OCI-LY3 (cell line): Measurements from ENCODE around the gene ZBTB45.

Experiments used
- H2AFZ ChIP-seq: fragments of 200-600, 300-600 bp; shearing (Covaris generic); 2 replicates; pipeline ENCODE4 v1.6.0; 2014; ENCODE audit warnings: antibody characterized with exemption, low read depth, low read length
- H3K27ac ChIP-seq: fragments of 200-600, 300-600 bp; sonication (generic); 2 replicates; pipeline ENCODE4 v1.5.1; 2014; ENCODE audit warnings: mild to moderate bottlenecking, low read length, moderate library complexity, mixed read lengths
- H3K27me3 ChIP-seq: fragments of 200-600, 300-600 bp; sonication (generic); 2 replicates; pipeline ENCODE4 v1.6.1; 2014; ENCODE audit warnings: low read depth, low read length, mixed read lengths
- H3K36me3 ChIP-seq: fragments of 200-600, 300-600 bp; sonication (generic); replicated peaks from 2 replicates; pipeline ENCODE3; 2014; ENCODE audit warnings: low read depth, low read length, mixed read lengths
- H3K4me1 ChIP-seq: fragments of 300-600, 200-600 bp; sonication (generic); 2 replicates; pipeline ENCODE4 v1.6.1; 2014; ENCODE audit warnings: low read length, mixed read lengths
- H3K4me2 ChIP-seq: fragments of 200-600, 300-600 bp; sonication (generic); 2 replicates; pipeline ENCODE4 v1.6.1; 2014; ENCODE audit warnings: low read length, mixed read lengths
- H3K4me3 ChIP-seq: fragments of 300-600, 200-600 bp; sonication (generic); 2 replicates; pipeline ENCODE4 v1.5.1; 2014; ENCODE audit warnings: antibody characterized with exemption, mild to moderate bottlenecking, low read length, moderate library complexity
- H3K79me2 ChIP-seq: fragments of 300-600, 200-600 bp; shearing (Covaris generic); 2 replicates; pipeline ENCODE4 v1.6.1; 2014; ENCODE audit warnings: mild to moderate bottlenecking, low read length, mixed read lengths
- H3K9ac ChIP-seq: fragments of 300-600, 200-600 bp; shearing (Covaris generic); 2 replicates; pipeline ENCODE4 v1.6.0; 2014; ENCODE audit warnings: mild to moderate bottlenecking, low read length, moderate library complexity
- H3K9me3 ChIP-seq: fragments of 200-600, 300-600 bp; shearing (Covaris generic); 2 replicates; pipeline ENCODE4 v1.6.1; 2014; ENCODE audit warnings: low read length, mixed read lengths; ENCODE audit not compliant: insufficient read depth
- H4K20me1 ChIP-seq: fragments of 200-600, 300-600 bp; sonication (generic); 2 replicates; pipeline ENCODE4 v1.6.1; 2016; ENCODE audit warnings: low read length, mixed read lengths; ENCODE audit not compliant: insufficient read depth
- CTCF ChIP-seq: fragments of 200-600, 300-600 bp; sonication (generic); IDR thresholded peaks from 2 replicates; pipeline ENCODE4 v1.5.1; 2014; ENCODE audit warnings: antibody characterized with exemption, low read length, low read depth
- EZH2phosphoT487 ChIP-seq: fragments of 200-600 bp; shearing (Covaris generic); IDR thresholded peaks from 2 replicates; pipeline ENCODE4 v1.6.1; 2018; ENCODE audit warnings: antibody characterized with exemption, mixed run types, low read depth

The ZBTB45 gene

GRCh38 chr19:58550362-58551122 lies 30.9 kb upstream of the ZBTB45 start:
- H3K4me2 ChIP-seq = no peak overlapping the region
- peaks cover 27% of the 10 kb centered on the region for H3K4me1 ChIP-seq
- no peak overlapping the region for H3K4me3 ChIP-seq
- peaks cover 73% of the 10 kb centered on the region for H3K79me2 ChIP-seq
- H3K36me3 ChIP-seq = peaks cover 80% of the 10 kb centered on the region
- H3K27me3 ChIP-seq = no peaks in the 10 kb centered on the region
- no peak overlapping the region for H3K27ac ChIP-seq
- TF ChIP-seq EZH2phosphoT487 (no peak), CTCF (no peak)
- peaks cover 50% of the 10 kb centered on the region for H4K20me1 ChIP-seq
- no peak overlapping the region for H3K9ac ChIP-seq
- no peaks in the 10 kb centered on the region for H3K9me3 ChIP-seq
- H2AFZ ChIP-seq = no peak overlapping the region

- Histone ChIP-seq H2AFZ (no peak overlapping the region), H3K4me2 (no peak overlapping the region), H3K9me3 (no peaks in the 10 kb centered on the region), H3K27me3 (no peaks in the 10 kb centered on the region), H3K9ac (no peak overlapping the region), H3K36me3 (peaks cover 88% of the 10 kb centered on the region), H3K27ac (no peak overlapping the region), H4K20me1 (peaks cover 57% of the 10 kb centered on the region), H3K4me1 (peaks cover 25% of the 10 kb centered on the region), H3K79me2 (peaks cover 77% of the 10 kb centered on the region), H3K4me3 (no peak overlapping the region)
- TF ChIP-seq EZH2phosphoT487 = no peak
- no peak for TF ChIP-seq CTCF
Measured at GRCh38 chr19:58549664-58550361, 30.2 kb upstream of the ZBTB45 start.

- H3K27me3 ChIP-seq = no peaks in the 10 kb centered on the region
- TF ChIP-seq EZH2phosphoT487 (no peak), CTCF (no peak)
- H3K4me1 ChIP-seq = peaks cover 22% of the 10 kb centered on the region
- H3K9ac ChIP-seq = no peak overlapping the region
- H2AFZ ChIP-seq = no peak overlapping the region
- H3K27ac ChIP-seq = no peak overlapping the region
- peaks cover 86% of the 10 kb centered on the region for H3K36me3 ChIP-seq
- H3K9me3 ChIP-seq = no peaks in the 10 kb centered on the region
- no peak overlapping the region for H3K4me3 ChIP-seq
- peaks cover 77% of the 10 kb centered on the region for H3K79me2 ChIP-seq
- peaks cover 59% of the 10 kb centered on the region for H4K20me1 ChIP-seq
- no peak overlapping the region for H3K4me2 ChIP-seq
Measured at GRCh38 chr19:58548859-58549663, 29.5 kb upstream of the ZBTB45 start.
